Activated CD4-positive, alpha-beta T cell treated with anti-CD3 and anti-CD28 coated beads, Interleukin-2, amount 10 ng/mL, durations not matched to agents 7 days and 5 days (primary cell): ENCODE results near the gene SLC43A1. TPM values are rescaled to one million over a fixed set of nuclear protein-coding genes. Genes with fewer than 3 reads are reported as not detected.
A peak's percentile ranks its signal among the peaks of the same experiment; 100 is the strongest.
"Not testable (repeated sequence)": the region's sequence is repeated elsewhere in the genome, so short reads cannot be mapped to it uniquely, and the experiment has no call there.

Source experiments
- CTCF ChIA-PET: fragments of 350-600 bp; sonication (Branson Sonifier 250); formaldehyde crosslinking; loops from one replicate; lab custom pipeline; 2021; ENCODE audit warnings: antibody characterized with exemption; lab: Charles Lee
- POLR2A ChIA-PET: fragments of 350-600 bp; sonication (Branson Sonifier 250); formaldehyde crosslinking; loops from one replicate; lab custom pipeline; 2021; ENCODE audit warnings: antibody characterized with exemption; lab: Charles Lee
- DNase-seq: peaks from one replicate; pipeline ENCODE4 v3.0.0-alpha.2; 2020
- H3K27ac Mint-ChIP-seq: one replicate; pipeline ENCODE4 v1.8.0; 2021; ENCODE audit warnings: mild to moderate bottlenecking, moderate library complexity, mixed read lengths
- H3K27me3 Mint-ChIP-seq: one replicate; pipeline ENCODE4 v1.8.0; 2021; ENCODE audit warnings: mixed read lengths
- H3K36me3 Mint-ChIP-seq: one replicate; pipeline ENCODE4 v1.8.0; 2021; ENCODE audit warnings: low read depth, mixed read lengths
- H3K4me1 Mint-ChIP-seq: one replicate; pipeline ENCODE4 v1.8.0; 2021; ENCODE audit warnings: mixed read lengths
- H3K4me3 Mint-ChIP-seq: one replicate; pipeline ENCODE4 v1.8.0; 2021; ENCODE audit warnings: mild to moderate bottlenecking, moderate library complexity, mixed read lengths
- H3K9me3 Mint-ChIP-seq: one replicate; pipeline ENCODE4 v1.8.0; 2021; ENCODE audit warnings: mixed read lengths
- total RNA-seq, 2 experiments: library from RNA; stranded (reverse); gene quantifications; one replicate each; pipeline ENCODE4 v1.2.3, GENCODE V29; 2021

SLC43A1 gene
- total RNA-seq, 2 experiments from 2014 or later = 22.9 to 23.4 TPM

DNA sequence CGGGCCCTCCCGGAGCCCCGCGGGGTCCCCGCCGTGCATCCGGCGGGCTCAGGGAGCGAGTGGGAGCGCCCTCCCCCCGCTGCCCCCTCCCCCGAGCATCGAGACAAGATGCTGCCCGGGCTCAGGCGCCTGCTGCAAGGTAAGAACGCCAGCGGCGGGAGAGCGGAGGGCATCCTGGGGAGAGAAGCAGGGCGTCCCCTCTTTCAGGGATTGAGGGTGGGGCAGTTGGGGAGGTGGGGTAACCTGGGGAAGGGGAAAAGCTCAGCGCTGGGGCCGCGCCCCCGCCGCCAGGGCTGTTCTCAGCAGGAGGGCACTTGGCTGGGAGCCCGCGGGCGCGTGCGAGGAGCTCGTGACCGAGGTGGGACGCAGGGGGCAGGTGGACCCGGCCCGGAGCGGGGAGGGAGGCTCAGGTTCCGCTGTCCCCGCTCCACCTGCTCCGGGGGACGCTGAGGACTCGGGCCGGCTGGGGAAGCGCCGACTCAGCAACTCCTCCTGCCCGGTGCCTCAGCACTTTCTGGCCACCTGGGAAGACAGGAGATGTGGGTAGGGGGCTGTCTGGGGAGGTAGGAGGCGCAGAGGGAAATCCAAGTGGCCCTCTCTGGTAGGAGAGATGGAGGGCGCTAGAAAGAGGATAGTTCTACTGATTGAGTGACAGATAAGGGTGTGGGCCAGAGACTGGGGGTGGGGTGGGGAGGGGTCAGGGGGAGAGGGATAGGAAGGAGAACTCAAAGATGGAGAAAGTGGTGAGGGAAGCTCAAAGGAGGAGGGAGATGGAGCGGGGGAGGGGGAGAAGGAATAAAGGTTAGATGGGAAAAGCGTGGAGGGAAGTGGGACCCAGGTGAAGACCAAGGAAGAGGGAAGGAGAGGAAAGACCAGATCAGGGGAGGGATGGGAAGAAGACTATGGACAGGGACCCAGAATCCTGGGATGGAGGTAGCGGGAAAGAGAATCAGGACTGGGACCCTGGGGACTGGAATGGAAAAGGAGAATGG is 54.4 kb downstream of the SLC43A1 start:
- no peaks in the 10 kb centered on the region for H3K9me3 Mint-ChIP-seq
- no peaks in the 10 kb centered on the region for H3K36me3 Mint-ChIP-seq
- DNase-seq = no peak
- H3K27ac Mint-ChIP-seq = no peak overlapping the region
- POLR2A ChIA-PET = no interaction called here
- H3K4me1 Mint-ChIP-seq = peaks cover 33% of the 10 kb centered on the region
- CTCF ChIA-PET = interaction anchor here (1.0 to 2.1 kb wide), 13 partner anchors 12 to 180 kb away, joined by 3 to 11 read pairs (median 3); partner anchors contain the start of gene SLC43A1
- peaks cover 50% of the 10 kb centered on the region for H3K27me3 Mint-ChIP-seq
- H3K4me3 Mint-ChIP-seq = no peak overlapping the region

DNA sequence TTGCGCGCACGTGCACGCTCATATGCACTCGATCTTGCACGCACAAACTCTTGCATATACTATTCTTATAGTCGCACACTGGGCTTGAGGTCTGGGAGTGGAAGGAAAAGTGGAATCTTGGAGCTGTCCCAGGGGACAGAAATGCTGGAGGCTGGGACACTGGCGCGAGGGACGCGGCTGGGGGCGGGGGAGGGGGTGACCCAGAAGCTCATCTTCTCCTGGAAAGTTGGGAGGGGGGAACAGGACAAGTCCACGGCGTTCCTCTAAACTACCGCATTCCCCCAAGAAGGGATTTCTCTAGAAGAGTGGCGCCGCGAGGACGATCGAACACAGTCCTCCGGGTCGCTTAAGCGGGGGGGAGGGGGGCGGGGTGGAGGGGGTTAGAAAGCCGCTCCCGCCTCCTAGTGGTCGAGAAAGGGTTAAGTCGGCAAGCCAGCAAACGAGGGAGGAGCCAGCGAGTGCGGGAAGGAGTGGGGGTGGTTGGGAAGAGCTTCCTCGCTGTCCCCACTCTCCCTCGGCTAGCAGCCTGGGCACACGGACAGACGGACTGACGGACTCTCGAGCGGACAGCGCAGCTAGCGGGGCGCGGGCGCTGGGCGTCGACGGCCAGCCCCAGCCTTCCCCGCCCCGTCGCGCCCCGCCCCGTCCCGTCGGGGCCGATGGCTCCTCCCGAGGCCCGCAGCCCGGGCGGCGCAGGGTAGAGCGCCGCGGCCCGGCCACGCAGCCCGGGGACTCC is 55.3 kb downstream of the SLC43A1 start, which contains the start of gene RTN4RL2:
Gene RTN4RL2 (plus strand): TSS at position 507 of the 736 bp plus-strand sequence. CDS start 338 bp downstream, outside the sequence.
- ChIA-PET CTCF (interaction anchor here (0.6 to 3.9 kb wide), 20 partner anchors 13 to 181 kb away, joined by 3 to 30 read pairs (median 3); partner anchors contain the start of genes SLC43A1 and SLC43A3), POLR2A (interaction anchor here (0.7 kb wide), 1 partner anchor 65 kb away, joined by 3 read pairs; no protein-coding TSS in a partner anchor)
- DNase-seq = peak; percentile 55
- Mint-ChIP-seq H3K4me3 (peak within 1 kb of the TSS; percentile 73), H3K9me3 (no peaks in the 10 kb centered on the region), H3K4me1 (peaks cover 33% of the 10 kb centered on the region), H3K36me3 (no peaks in the 10 kb centered on the region), H3K27ac (no peak within 1 kb of the TSS), H3K27me3 (peaks cover 50% of the 10 kb centered on the region)

- H3K9me3 Mint-ChIP-seq = no peaks in the 10 kb centered on the region
- H3K4me3 Mint-ChIP-seq = peak overlapping the region; percentile 61
- H3K27ac Mint-ChIP-seq = no peak overlapping the region
- no peaks in the 10 kb centered on the region for H3K36me3 Mint-ChIP-seq
- peaks cover 33% of the 10 kb centered on the region for H3K4me1 Mint-ChIP-seq
- no peak for DNase-seq
- POLR2A ChIA-PET = interaction anchor here (0.7 kb wide), 1 partner anchor 65 kb away, joined by 3 read pairs; no protein-coding TSS in a partner anchor
- CTCF ChIA-PET = interaction anchor here (0.6 to 3.9 kb wide), 23 partner anchors 12 to 181 kb away, joined by 3 to 30 read pairs (median 4); partner anchors contain the start of genes SLC43A1 and SLC43A3
- peaks cover 52% of the 10 kb centered on the region for H3K27me3 Mint-ChIP-seq
Observed at GRCh38 chr11:57459164-57460021, 56.1 kb downstream of the SLC43A1 start.

DNA sequence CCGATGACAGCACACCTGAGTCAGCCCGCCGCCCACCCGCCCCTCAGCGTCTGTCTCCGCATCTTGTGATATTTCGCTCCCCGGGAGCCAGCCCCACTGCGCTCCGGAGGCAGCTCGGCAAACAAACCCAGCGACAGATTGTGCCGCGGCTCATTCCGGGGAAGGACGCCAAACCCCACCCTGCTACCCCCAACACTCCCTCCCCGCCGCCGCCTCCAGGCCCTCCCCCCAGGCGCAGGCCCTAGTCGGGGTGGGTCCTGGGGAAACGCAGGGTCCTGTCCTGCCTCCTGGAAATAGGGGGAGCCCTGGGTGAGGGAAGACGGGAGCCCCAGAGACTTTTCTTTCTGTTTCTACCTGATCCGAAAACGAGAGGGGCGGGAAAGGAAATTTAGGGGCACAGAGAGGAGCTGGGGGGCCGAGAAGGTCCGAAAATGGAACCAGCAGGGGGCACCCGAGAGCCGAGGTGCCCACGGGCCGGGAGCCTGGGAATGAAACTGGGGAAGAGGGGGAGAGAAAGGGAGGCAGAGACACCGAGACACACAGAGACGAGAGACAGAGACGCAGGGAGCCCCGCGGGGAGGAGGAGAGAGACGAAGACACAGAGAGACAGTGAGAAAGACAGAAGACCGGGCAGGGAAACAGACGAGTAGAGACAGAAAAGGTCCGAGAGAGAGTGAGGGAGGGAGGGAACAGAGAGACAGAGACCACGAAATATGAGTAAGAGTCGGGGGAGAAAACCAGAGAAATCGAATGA is 56.9 kb downstream of the SLC43A1 start:
- POLR2A ChIA-PET = no interaction called here
- CTCF ChIA-PET = interaction anchor here (0.6 to 3.9 kb wide), 24 partner anchors 13 to 140 kb away, joined by 3 to 30 read pairs (median 4); partner anchors contain the start of gene UBE2L6
- peaks cover 52% of the 10 kb centered on the region for H3K27me3 Mint-ChIP-seq
- H3K27ac Mint-ChIP-seq = no peak overlapping the region
- peak; percentile 38 for DNase-seq
- no peaks in the 10 kb centered on the region for H3K9me3 Mint-ChIP-seq
- H3K4me3 Mint-ChIP-seq = peak overlapping the region; percentile 43
- H3K4me1 Mint-ChIP-seq = peaks cover 33% of the 10 kb centered on the region
- H3K36me3 Mint-ChIP-seq = no peaks in the 10 kb centered on the region

DNA sequence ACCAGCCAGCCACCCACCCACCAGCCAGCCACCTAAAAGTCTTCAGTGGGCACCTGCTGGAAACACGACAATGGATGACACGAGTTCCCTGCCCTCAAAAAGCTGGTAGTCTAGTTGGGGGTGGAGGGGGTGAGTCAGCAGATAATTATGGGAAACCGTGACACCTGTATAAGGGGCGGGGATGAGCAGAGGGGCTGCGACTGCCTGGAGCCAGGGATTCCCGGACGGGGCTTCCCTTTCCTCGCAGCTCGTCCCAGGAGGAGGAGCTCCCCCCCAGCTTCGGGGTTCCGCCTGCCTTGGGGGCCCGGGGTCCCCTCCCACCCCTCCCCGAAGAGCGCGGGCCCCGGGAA is 57.5 kb downstream of the SLC43A1 start:
- Mint-ChIP-seq H3K4me3 (no peak overlapping the region), H3K27me3 (peaks cover 53% of the 10 kb centered on the region), H3K9me3 (no peaks in the 10 kb centered on the region), H3K36me3 (no peaks in the 10 kb centered on the region), H3K27ac (no peak overlapping the region), H3K4me1 (peaks cover 33% of the 10 kb centered on the region)
- no peak for DNase-seq
- ChIA-PET POLR2A (no interaction called here), CTCF (interaction anchor here (0.6 to 3.9 kb wide), 29 partner anchors 14 to 186 kb away, joined by 3 to 30 read pairs (median 4); partner anchors contain the start of genes SLC43A1 and UBE2L6)

GRCh38 chr11:57457643-57458023 is 57.9 kb downstream of the SLC43A1 start:
- H3K27me3 Mint-ChIP-seq = peaks cover 53% of the 10 kb centered on the region
- CTCF ChIA-PET = interaction anchor here (0.6 to 3.9 kb wide), 32 partner anchors 15 to 357 kb away, joined by 3 to 30 read pairs (median 4); partner anchors contain the start of genes SLC43A1 and UBE2L6
- POLR2A ChIA-PET = no interaction called here

GRCh38 chr11:57456960-57457642 is 58.4 kb downstream of the SLC43A1 start:
- Mint-ChIP-seq H3K4me1 (peaks cover 27% of the 10 kb centered on the region), H3K4me3 (no peak overlapping the region), H3K27me3 (peaks cover 53% of the 10 kb centered on the region), H3K27ac (peak overlapping the region; percentile 44), H3K9me3 (no peaks in the 10 kb centered on the region), H3K36me3 (no peaks in the 10 kb centered on the region)
- DNase-seq = peak; percentile 74
- CTCF ChIA-PET = interaction anchor here (0.6 to 3.9 kb wide), 28 partner anchors 11 to 358 kb away, joined by 3 to 30 read pairs (median 4); partner anchors contain the start of genes SLC43A1 and UBE2L6
- POLR2A ChIA-PET = no interaction called here

More at GRCh38 chr11:57457643-57458023, 57.9 kb downstream of the SLC43A1 start:
- H3K36me3 Mint-ChIP-seq = no peaks in the 10 kb centered on the region
- no peak for DNase-seq
- H3K27ac Mint-ChIP-seq = peak overlapping the region; percentile 44
- peaks cover 29% of the 10 kb centered on the region for H3K4me1 Mint-ChIP-seq
- no peak overlapping the region for H3K4me3 Mint-ChIP-seq
- no peaks in the 10 kb centered on the region for H3K9me3 Mint-ChIP-seq

- ChIA-PET CTCF (interaction anchor here (0.7 to 1.6 kb wide), 3 partner anchors 23 to 63 kb away, joined by 3 to 4 read pairs (median 4); no protein-coding TSS in a partner anchor), POLR2A (no interaction called here)
- Mint-ChIP-seq H3K27me3 (peaks cover 43% of the 10 kb centered on the region), H3K9me3 (no peaks in the 10 kb centered on the region), H3K4me1 (peaks cover 13% of the 10 kb centered on the region), H3K36me3 (no peaks in the 10 kb centered on the region), H3K27ac (no peak overlapping the region), H3K4me3 (no peak overlapping the region)
- no peak for DNase-seq
Observed at GRCh38 chr11:57453543-57454177, 61.8 kb downstream of the SLC43A1 start.

- Mint-ChIP-seq H3K27ac (no peak overlapping the region), H3K4me3 (no peak overlapping the region), H3K27me3 (peaks cover 20% of the 10 kb centered on the region), H3K36me3 (no peaks in the 10 kb centered on the region), H3K9me3 (no peaks in the 10 kb centered on the region), H3K4me1 (no peaks in the 10 kb centered on the region)
- ChIA-PET POLR2A (no interaction called here), CTCF (interaction anchor here (0.7 to 1.9 kb wide), 2 partner anchors 10 to 82 kb away, joined by 3 to 6 read pairs; no protein-coding TSS in a partner anchor)
- no peak for DNase-seq
Observed at GRCh38 chr11:57446055-57446454, 69.4 kb downstream of the SLC43A1 start.

GRCh38 chr11:57445122-57445394 is 70.4 kb downstream of the SLC43A1 start:
- not testable (repeated sequence) for H3K4me3 Mint-ChIP-seq

More at GRCh38 chr11:57445122-57445394, 70.4 kb downstream of the SLC43A1 start:
- H3K27ac Mint-ChIP-seq, H3K36me3 Mint-ChIP-seq, POLR2A ChIA-PET, DNase-seq, H3K9me3 Mint-ChIP-seq, H3K4me1 Mint-ChIP-seq: not testable (repeated sequence)
- CTCF ChIA-PET = interaction anchor here (1.9 kb wide), 1 partner anchor 11 kb away, joined by 6 read pairs; no protein-coding TSS in a partner anchor
- H3K27me3 Mint-ChIP-seq = peaks cover 14% of the 10 kb centered on the region
